Lower lobe of right lung (tissue), 2 donors: Measurements from ENCODE around the gene PPARGC1A. TPM values are rescaled to one million over a fixed set of nuclear protein-coding genes. Genes with fewer than 3 reads are reported as not detected.

Source experiments
- ATAC-seq, 2 donors: fragments of 200-7000 bp; cut with Tn5 transposase; one replicate each; pipeline ENCODE4 v1.9.1; 2020 to 2022; ENCODE audit warnings: mild to moderate bottlenecking in 2 of 2, moderate library complexity in 2 of 2
- DNase-seq: peaks from one replicate; pipeline ENCODE4 v3.0.0-alpha.2; 2020
- H3K27ac ChIP-seq: fragments of 200-600 bp; one replicate; pipeline ENCODE4 v1.8.0; 2022
- H3K27me3 ChIP-seq: fragments of 200-600 bp; one replicate; pipeline ENCODE4 v1.8.0; 2022; ENCODE audit warnings: low read depth
- H3K36me3 ChIP-seq: fragments of 200-600 bp; one replicate; pipeline ENCODE4 v1.8.0; 2022; ENCODE audit warnings: mild to moderate bottlenecking
- H3K4me1 ChIP-seq: fragments of 200-600 bp; one replicate; pipeline ENCODE4 v1.8.0; 2022
- H3K4me3 ChIP-seq: fragments of 200-600 bp; one replicate; pipeline ENCODE4 v1.8.0; 2022; ENCODE audit warnings: mild to moderate bottlenecking
- H3K9me3 ChIP-seq: fragments of 200-600 bp; one replicate; pipeline ENCODE4 v1.8.0; 2022
- intact Hi-C: fragments of 100-400 bp; cut with DNase I; formaldehyde crosslinking; loops from one replicate; pipeline ENCODE4 v1.11.0; 2022
- total RNA-seq: library from RNA; stranded (reverse); fragmentation: NEBNext Ultra II Directional; extraction: Animal tissue kit (Norgen Biotek cat#: 25700); gene quantifications from one replicate; pipeline ENCODE4 v1.2.1, GENCODE V29; 2021
- TF ChIP-seq, protein P1 (sequence below): fragments of 200-600 bp; IDR thresholded peaks from one replicate; pipeline ENCODE4 v1.8.0; 2022; ENCODE audit warnings: antibody characterized with exemption, mild to moderate bottlenecking
- donor health status: DM: no; HTN: yes; CAD: no; lungs with severe emphysema.

PPARGC1A gene
- total RNA-seq, 1 donor from 2014 or later: 10.5 TPM

DNA sequence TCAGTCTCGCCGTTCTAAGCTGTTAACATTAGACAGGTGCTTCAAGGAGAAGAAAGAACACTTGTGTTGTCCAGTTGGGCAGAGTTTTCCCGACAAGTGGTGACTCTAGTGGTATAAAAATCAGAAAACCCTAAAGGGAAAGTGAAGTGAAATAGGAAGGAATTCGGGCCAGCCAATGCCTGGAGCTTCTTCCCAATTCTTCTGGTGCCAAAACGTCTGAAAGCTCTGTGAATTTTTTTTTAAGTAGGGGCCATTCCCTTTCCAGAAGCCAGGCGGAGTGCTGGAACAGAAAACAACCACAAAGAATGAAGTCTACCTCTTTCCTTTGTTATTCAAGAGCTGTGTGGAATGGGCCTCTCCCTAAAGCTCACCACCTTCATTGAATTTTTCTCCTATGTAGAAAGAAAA, 43.1 kb upstream of the PPARGC1A start:
- ATAC-seq (peak; percentile 56 to 72), DNase-seq (no peak)
- H3K4me3 ChIP-seq: no peak overlapping the region
- TF ChIP-seq, protein P1, sequence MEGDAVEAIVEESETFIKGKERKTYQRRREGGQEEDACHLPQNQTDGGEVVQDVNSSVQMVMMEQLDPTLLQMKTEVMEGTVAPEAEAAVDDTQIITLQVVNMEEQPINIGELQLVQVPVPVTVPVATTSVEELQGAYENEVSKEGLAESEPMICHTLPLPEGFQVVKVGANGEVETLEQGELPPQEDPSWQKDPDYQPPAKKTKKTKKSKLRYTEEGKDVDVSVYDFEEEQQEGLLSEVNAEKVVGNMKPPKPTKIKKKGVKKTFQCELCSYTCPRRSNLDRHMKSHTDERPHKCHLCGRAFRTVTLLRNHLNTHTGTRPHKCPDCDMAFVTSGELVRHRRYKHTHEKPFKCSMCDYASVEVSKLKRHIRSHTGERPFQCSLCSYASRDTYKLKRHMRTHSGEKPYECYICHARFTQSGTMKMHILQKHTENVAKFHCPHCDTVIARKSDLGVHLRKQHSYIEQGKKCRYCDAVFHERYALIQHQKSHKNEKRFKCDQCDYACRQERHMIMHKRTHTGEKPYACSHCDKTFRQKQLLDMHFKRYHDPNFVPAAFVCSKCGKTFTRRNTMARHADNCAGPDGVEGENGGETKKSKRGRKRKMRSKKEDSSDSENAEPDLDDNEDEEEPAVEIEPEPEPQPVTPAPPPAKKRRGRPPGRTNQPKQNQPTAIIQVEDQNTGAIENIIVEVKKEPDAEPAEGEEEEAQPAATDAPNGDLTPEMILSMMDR: peak; percentile 35
- intact Hi-C loops: no loop called here
- no peaks in the 10 kb centered on the region for H3K9me3 ChIP-seq
- peaks cover 11% of the 10 kb centered on the region for H3K4me1 ChIP-seq
- no peaks in the 10 kb centered on the region for H3K36me3 ChIP-seq
- H3K27me3 ChIP-seq: no peaks in the 10 kb centered on the region
- peak overlapping the region; percentile 27 for H3K27ac ChIP-seq

DNA sequence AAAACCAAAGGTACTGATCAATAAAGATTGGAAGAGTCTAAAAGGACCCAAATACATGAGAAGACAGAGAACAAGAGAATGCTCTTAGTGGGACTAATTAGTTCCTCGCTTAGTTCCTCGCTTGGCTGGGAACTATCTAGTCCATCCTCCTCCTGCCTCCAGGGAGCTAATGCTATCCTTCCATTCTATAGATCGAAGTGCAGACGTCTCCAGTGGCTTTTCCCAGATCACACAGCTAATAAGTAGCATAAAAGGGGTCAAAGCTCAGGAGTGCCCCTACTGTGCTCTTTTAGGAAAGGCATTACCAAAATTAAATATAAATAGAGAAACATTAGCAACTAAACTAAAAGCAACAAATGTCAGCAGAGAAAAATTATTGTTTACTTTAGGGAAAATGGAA, 42.3 kb upstream of the PPARGC1A start:
- Histone ChIP-seq H3K36me3 (no peaks in the 10 kb centered on the region), H3K27ac (no peak overlapping the region), H3K4me1 (peaks cover 11% of the 10 kb centered on the region), H3K9me3 (no peaks in the 10 kb centered on the region), H3K4me3 (no peak overlapping the region), H3K27me3 (no peaks in the 10 kb centered on the region)
- no peak for ATAC-seq
- TF ChIP-seq, protein P1: no peak
- intact Hi-C loops: no loop called here
- DNase-seq: no peak

GRCh38 chr4:23931489-23931830, 41.6 kb upstream of the PPARGC1A start:
- H3K36me3 ChIP-seq: no peaks in the 10 kb centered on the region
- no peaks in the 10 kb centered on the region for H3K9me3 ChIP-seq
- DNase-seq: no peak
- intact Hi-C loops: no loop called here
- no peaks in the 10 kb centered on the region for H3K27me3 ChIP-seq
- no peak overlapping the region for H3K4me3 ChIP-seq
- H3K27ac ChIP-seq: no peak overlapping the region
- ATAC-seq: no peak
- TF ChIP-seq, protein P1: no peak
- H3K4me1 ChIP-seq: peaks cover 11% of the 10 kb centered on the region

- peak; percentile 70 to 72 for ATAC-seq
- intact Hi-C loops: no loop called here
- H3K4me3 ChIP-seq: no peak overlapping the region
- H3K9me3 ChIP-seq: no peaks in the 10 kb centered on the region
- TF ChIP-seq, protein P1: no peak
- no peaks in the 10 kb centered on the region for H3K27me3 ChIP-seq
- peak overlapping the region; percentile 1 for H3K27ac ChIP-seq
- peaks cover 11% of the 10 kb centered on the region for H3K4me1 ChIP-seq
- DNase-seq: peak; percentile 61
- H3K36me3 ChIP-seq: no peaks in the 10 kb centered on the region
These were observed 41.1 kb upstream of the PPARGC1A start for GRCh38 chr4:23930750-23931488.

GRCh38 chr4:23929248-23929647, 39.4 kb upstream of the PPARGC1A start:
- DNase-seq: no peak

More at GRCh38 chr4:23929248-23929647, 39.4 kb upstream of the PPARGC1A start:
- no peak for ATAC-seq
- Histone ChIP-seq H3K9me3 (no peaks in the 10 kb centered on the region), H3K4me1 (peaks cover under 1% of the 10 kb centered on the region), H3K4me3 (no peak overlapping the region), H3K27me3 (no peaks in the 10 kb centered on the region), H3K27ac (no peak overlapping the region), H3K36me3 (no peaks in the 10 kb centered on the region)
- TF ChIP-seq, protein P1: no peak
- intact Hi-C loops: no loop called here
